ENCODE results near the gene MOGAT1. TPM values are rescaled to one million over a fixed set of nuclear protein-coding genes. Genes with fewer than 3 reads are reported as not detected.

The MOGAT1 gene
- total and polyA plus RNA-seq, 4 donors, result 0.30 to 5.5 (median 5.1) TPM; not detected in 1

DNA sequence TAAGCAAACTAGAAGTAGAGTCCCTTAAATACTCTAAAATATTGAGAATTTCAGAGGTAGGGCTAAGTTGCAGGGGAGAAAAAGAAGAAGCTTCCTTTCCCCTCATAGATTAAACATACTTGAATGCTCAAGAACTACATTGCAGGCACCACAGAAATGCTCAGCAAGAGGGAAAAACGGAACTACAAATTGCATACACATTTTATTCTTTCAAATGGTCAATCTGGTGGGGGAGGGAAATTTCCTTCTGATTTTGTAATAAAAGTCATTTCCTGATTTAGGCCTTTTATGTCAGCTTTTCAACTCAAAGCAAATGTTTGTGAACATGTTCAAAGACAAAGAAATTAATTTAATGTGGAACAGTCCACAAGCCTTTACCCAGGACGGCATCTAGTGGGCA, 48.5 kb upstream of the MOGAT1 start:
- TF ChIP-seq, protein P1, sequence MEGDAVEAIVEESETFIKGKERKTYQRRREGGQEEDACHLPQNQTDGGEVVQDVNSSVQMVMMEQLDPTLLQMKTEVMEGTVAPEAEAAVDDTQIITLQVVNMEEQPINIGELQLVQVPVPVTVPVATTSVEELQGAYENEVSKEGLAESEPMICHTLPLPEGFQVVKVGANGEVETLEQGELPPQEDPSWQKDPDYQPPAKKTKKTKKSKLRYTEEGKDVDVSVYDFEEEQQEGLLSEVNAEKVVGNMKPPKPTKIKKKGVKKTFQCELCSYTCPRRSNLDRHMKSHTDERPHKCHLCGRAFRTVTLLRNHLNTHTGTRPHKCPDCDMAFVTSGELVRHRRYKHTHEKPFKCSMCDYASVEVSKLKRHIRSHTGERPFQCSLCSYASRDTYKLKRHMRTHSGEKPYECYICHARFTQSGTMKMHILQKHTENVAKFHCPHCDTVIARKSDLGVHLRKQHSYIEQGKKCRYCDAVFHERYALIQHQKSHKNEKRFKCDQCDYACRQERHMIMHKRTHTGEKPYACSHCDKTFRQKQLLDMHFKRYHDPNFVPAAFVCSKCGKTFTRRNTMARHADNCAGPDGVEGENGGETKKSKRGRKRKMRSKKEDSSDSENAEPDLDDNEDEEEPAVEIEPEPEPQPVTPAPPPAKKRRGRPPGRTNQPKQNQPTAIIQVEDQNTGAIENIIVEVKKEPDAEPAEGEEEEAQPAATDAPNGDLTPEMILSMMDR (IDR thresholded peaks at IDR 0.05; ENCODE audit: low read depth, low read length, missing input control), result no peak
- TF ChIP-seq, protein P2, sequence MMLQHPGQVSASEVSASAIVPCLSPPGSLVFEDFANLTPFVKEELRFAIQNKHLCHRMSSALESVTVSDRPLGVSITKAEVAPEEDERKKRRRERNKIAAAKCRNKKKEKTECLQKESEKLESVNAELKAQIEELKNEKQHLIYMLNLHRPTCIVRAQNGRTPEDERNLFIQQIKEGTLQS (IDR thresholded peaks at IDR 0.05), result no peak
- no peak for TF ChIP-seq REST (IDR thresholded peaks at IDR 0.05)
- no peak for TF ChIP-seq ZBTB33 (IDR thresholded peaks at IDR 0.05)
- TF ChIP-seq RXRA (IDR thresholded peaks at IDR 0.05), result no peak
- no peak for TF ChIP-seq YY1 (IDR thresholded peaks at IDR 0.05)
- TF ChIP-seq GABPA (IDR thresholded peaks at IDR 0.05 in 1 of 2, conservative IDR thresholded peaks at IDR 0.05 in 1 of 2), result no peak
- TF ChIP-seq RAD21 (IDR thresholded peaks at IDR 0.05), result no peak
- no peak for TF ChIP-seq EGR1 (IDR thresholded peaks at IDR 0.05; ENCODE audit: low read depth in 2 of 2)
- TF ChIP-seq HNF4G (IDR thresholded peaks at IDR 0.05), result no peak
- no peak for TF ChIP-seq FOXA2 (IDR thresholded peaks at IDR 0.05)
- no peak for TF ChIP-seq SP1 (IDR thresholded peaks at IDR 0.05)
- TF ChIP-seq TAF1 (conservative IDR thresholded peaks at IDR 0.05), result no peak
- 88% methylated on average over 2 of the region's 2 CpGs for WGBS
- H3K9me3 ChIP-seq (ENCODE audit: control insufficient read depth in 4 of 4, low read length in 3 of 4), result no peaks in the 10 kb centered on the region
- H3K9ac ChIP-seq (ENCODE audit: low read depth in 1 of 2, low read length in 2 of 2), result no peak overlapping the region
- no peaks in the 10 kb centered on the region for H3K4me1 ChIP-seq (ENCODE audit: control insufficient read depth in 4 of 4, insufficient read depth in 4 of 4, low read length in 3 of 4)
- no peaks in the 10 kb centered on the region for H3K27me3 ChIP-seq (ENCODE audit: control insufficient read depth in 4 of 4, insufficient read depth in 4 of 4, low read length in 3 of 4)
- DNase-seq (ENCODE audit: low spot score), result no peak
- H3K4me3 ChIP-seq (ENCODE audit: low read depth in 1 of 3, low read length in 3 of 3), result no peak overlapping the region
- H3K27ac ChIP-seq (ENCODE audit: low read depth in 1 of 2, low read length in 2 of 2), result no peak overlapping the region
- peaks cover 9 to 61% (median 30%) of the 10 kb centered on the region in 4 donors for H3K36me3 ChIP-seq (ENCODE audit: control insufficient read depth in 4 of 4, insufficient read depth in 3 of 4, low read depth in 1 of 4, low read length in 3 of 4)

- no peak for DNase-seq (ENCODE audit: low spot score)
- no peak overlapping the region for H3K9ac ChIP-seq (ENCODE audit: low read depth in 1 of 2, low read length in 2 of 2)
- no peaks in the 10 kb centered on the region for H3K9me3 ChIP-seq (ENCODE audit: control insufficient read depth in 4 of 4, low read length in 3 of 4)
- peaks cover 11 to 68% (median 34%) of the 10 kb centered on the region in 4 donors for H3K36me3 ChIP-seq (ENCODE audit: control insufficient read depth in 4 of 4, insufficient read depth in 3 of 4, low read depth in 1 of 4, low read length in 3 of 4)
- TF ChIP-seq REST (IDR thresholded peaks at IDR 0.05) (no peak), RXRA (IDR thresholded peaks at IDR 0.05) (no peak), YY1 (IDR thresholded peaks at IDR 0.05) (no peak), EGR1 (IDR thresholded peaks at IDR 0.05; ENCODE audit: low read depth in 2 of 2) (no peak), RAD21 (IDR thresholded peaks at IDR 0.05) (no peak), TAF1 (conservative IDR thresholded peaks at IDR 0.05) (no peak), FOXA1 (IDR thresholded peaks at IDR 0.05) (no peak), HNF4A (conservative IDR thresholded peaks at IDR 0.05) (no peak)
- TF ChIP-seq, protein P3, sequence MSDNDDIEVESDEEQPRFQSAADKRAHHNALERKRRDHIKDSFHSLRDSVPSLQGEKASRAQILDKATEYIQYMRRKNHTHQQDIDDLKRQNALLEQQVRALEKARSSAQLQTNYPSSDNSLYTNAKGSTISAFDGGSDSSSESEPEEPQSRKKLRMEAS (IDR thresholded peaks at IDR 0.05), result no peak
- TF ChIP-seq, protein P2 (IDR thresholded peaks at IDR 0.05), result no peak
- no peaks in the 10 kb centered on the region for H3K4me1 ChIP-seq (ENCODE audit: control insufficient read depth in 4 of 4, insufficient read depth in 4 of 4, low read length in 3 of 4)
- 95% methylated on average over 6 of the region's 6 CpGs for WGBS
- no peak overlapping the region for H3K27ac ChIP-seq (ENCODE audit: low read depth in 1 of 2, low read length in 2 of 2)
- no peak overlapping the region for H3K4me3 ChIP-seq (ENCODE audit: low read depth in 1 of 3, low read length in 3 of 3)
- H3K27me3 ChIP-seq (ENCODE audit: control insufficient read depth in 4 of 4, insufficient read depth in 4 of 4, low read length in 3 of 4), result no peaks in the 10 kb centered on the region
Observed at GRCh38 chr2:222623756-222624309, 47.6 kb upstream of the MOGAT1 start.

Data from liver (tissue), 9 donors.